K562 (cell line): Measurements from ENCODE around the gene REEP2. TPM values are rescaled to one million over a fixed set of nuclear protein-coding genes. Genes with fewer than 3 reads are reported as not detected.

Experiments
- CREB1 ChIP-seq, 2 experiments: sonication (generic) in 1 of 2; formaldehyde crosslinking in 1 of 2; IDR thresholded peaks; 2 replicates each; pipeline versions ENCODE4 v1.6.1 to v1.8.0; 2012 to 2022; ENCODE audit warnings: inconsistent platforms in 1 of 2, mild to moderate bottlenecking in 1 of 2, missing genetic modification reagents in 1 of 2, moderate library complexity in 1 of 2
- CSDE1 ChIP-seq, 2 experiments: fragments of 450-650 bp; IDR thresholded peaks; 2 replicates each; pipeline ENCODE4 v1.6.1; 2016; ENCODE audit warnings: mild to moderate bottlenecking in 1 of 2
- ETV1 ChIP-seq: fragments of 450-650 bp; conservative IDR thresholded peaks from 2 replicates; pipeline ENCODE4 v1.6.1; 2016; ENCODE audit warnings: missing genetic modification characterization, control low read depth, low read depth, missing compliant biosample characterization
- FOXM1 ChIP-seq, 2 experiments: fragments of 450-650 bp in 1 of 2; sonication (generic) in 1 of 2; formaldehyde crosslinking in 1 of 2; IDR thresholded peaks; 2 replicates each; pipeline versions ENCODE4 v1.6.1 to v1.9.0; 2017 to 2022; ENCODE audit warnings: low read depth in 2 of 2, mild to moderate bottlenecking in 2 of 2, missing genetic modification reagents in 1 of 2, moderate library complexity in 1 of 2
- LCOR ChIP-seq: sonication (generic); formaldehyde crosslinking; IDR thresholded peaks from 2 replicates; pipeline ENCODE4 v1.8.0; 2022; ENCODE audit warnings: mild to moderate bottlenecking, missing genetic modification reagents
- MIER1 ChIP-seq: fragments of 450-650 bp; IDR thresholded peaks from 2 replicates; pipeline ENCODE4 v1.6.1; 2016; ENCODE audit warnings: antibody characterized with exemption, mild to moderate bottlenecking, low read depth
- NBN ChIP-seq: fragments of 450-650 bp; IDR thresholded peaks from 2 replicates; pipeline ENCODE4 v1.6.1; 2016; ENCODE audit warnings: low read depth, mild to moderate bottlenecking
- NCOA2 ChIP-seq, 2 experiments: fragments of 450-650 bp; IDR thresholded peaks; 2 replicates each; pipeline ENCODE4 v1.6.1; 2018; ENCODE audit warnings: mild to moderate bottlenecking in 2 of 2, moderate library complexity in 1 of 2; ENCODE audit not compliant: partially characterized antibody in 2 of 2
- NRF1 ChIP-seq, 2 experiments: fragments of 450-650 bp; IDR thresholded peaks in 1 of 2; conservative IDR thresholded peaks in 1 of 2; 2 replicates each; pipeline ENCODE4 v1.6.1; 2014; ENCODE audit warnings: mild to moderate bottlenecking in 2 of 2
- PKNOX1 ChIP-seq: fragments of 450-650 bp; IDR thresholded peaks from 2 replicates; pipeline ENCODE4 v1.6.1; 2016
- POLR2A ChIP-seq: fragments of 450-650 bp; conservative IDR thresholded peaks from 2 replicates; pipeline ENCODE4 v1.6.1; 2016
- PTBP1 ChIP-seq: fragments of 200-400 bp; formaldehyde crosslinking; IDR thresholded peaks from 2 replicates; pipeline ENCODE4 v1.6.1; 2017; ENCODE audit warnings: low read depth, low read length
- RBBP5 ChIP-seq: fragments of 200-600 bp; sonication (generic); IDR thresholded peaks from 2 replicates; pipeline ENCODE4 v1.6.1; 2012; ENCODE audit warnings: borderline replicate concordance, mild to moderate bottlenecking, low read length, control low read depth, inconsistent platforms; ENCODE audit not compliant: insufficient read depth, poor library complexity, severe bottlenecking
- polyA plus RNA-seq, 8 experiments: library from polyadenylated mRNA; depleted of rRNA in 4 of 8; stranded (reverse) in 5 of 8; unstranded in 3 of 8; fragments of >200 nt; fragmentation: Nextera tagmentation in 2 of 8; fragmentation: Illumina TruSeq in 1 of 8; extraction: Ambion mirVana in 2 of 8; extraction: Trizol in 1 of 8; gene quantifications; 2 replicates each; pipeline versions ENCODE4 v1.2.1 to v1.2.3, GENCODE V29; 2011 to 2014; ENCODE audit warnings: inconsistent platforms in 1 of 8, missing spikeins in 1 of 8
- total RNA-seq, 7 experiments: library from RNA; depleted of rRNA in 6 of 7; stranded (reverse); fragments of >200 nt in 6 of 7; fragmentation: Illumina TruSeq in 2 of 7; extraction: Trizol in 2 of 7; gene quantifications; 2 replicates each; pipeline versions ENCODE4 v1.2.1 to v1.2.3, GENCODE V29; 2011 to 2021; ENCODE audit warnings: low replicate concordance in 1 of 7
- TF ChIP-seq, protein P1 (sequence below): sonication (generic); IDR thresholded peaks from 2 replicates; pipeline ENCODE4 v1.6.1; 2016
- TF ChIP-seq, protein P2 (sequence below): sonication (generic); formaldehyde crosslinking; IDR thresholded peaks from 2 replicates; pipeline ENCODE4 v1.8.0; 2023; ENCODE audit warnings: mild to moderate bottlenecking, missing genetic modification reagents
- TF ChIP-seq, protein P3 (sequence below), 2 experiments: IDR thresholded peaks; 2 replicates each; pipeline ENCODE4 v1.6.1; 2012; ENCODE audit warnings: improper control_type of control experiment in 2 of 2, low read depth in 2 of 2, low read length in 2 of 2, borderline replicate concordance in 1 of 2
- TF ChIP-seq, protein P4 (sequence below): sonication (generic); formaldehyde crosslinking; IDR thresholded peaks from 2 replicates; pipeline ENCODE4 v1.9.0; 2022; ENCODE audit warnings: mild to moderate bottlenecking, missing genetic modification reagents

Gene REEP2
- total and polyA plus RNA-seq, 9 of the 15 experiments (the other 6 are each of a cell fraction or from before 2014, with no cell fraction given): 0.03 to 1.1 (median 0.12) TPM; not detected in 1

- TF ChIP-seq CREB1 (IDR thresholded peaks at IDR 0.05) (no peak), CREB1 (CRISPR knock-in tag; IDR thresholded peaks at IDR 0.05) (0 out of 2 replicates have a peak, but pooled peaks have one; percentile 19), POLR2A (peak; percentile 46; the same call in 1 of the 2 replicates), LCOR (CRISPR knock-in tag) (0 out of 2 replicates have a peak, but pooled peaks have one; percentile 42), NCOA2 (IDR thresholded peaks at IDR 0.05; ENCODE audit: partially characterized antibody in 2 of 2) (no peak), PKNOX1 (0 out of 2 replicates have a peak, but pooled peaks have one; percentile 27), FOXM1 (IDR thresholded peaks at IDR 0.05; ENCODE audit: low read depth) (0 out of 2 replicates have a peak, but pooled peaks have one; percentile 20), FOXM1 (CRISPR knock-in tag; IDR thresholded peaks at IDR 0.05; ENCODE audit: low read depth) (peak; percentile 51; the same call in 1 of the 2 replicates), ETV1 (tag) (0 out of 2 replicates have a peak, but pooled peaks have one; percentile 19), NBN (0 out of 2 replicates have a peak, but pooled peaks have one; percentile 3), NRF1 (conservative IDR thresholded peaks at IDR 0.05 in 1 of 2, IDR thresholded peaks at IDR 0.05 in 1 of 2) (peak in 1 of 2 experiments; percentile 21; a peak in 1 of 4 replicates), RBBP5 (no peak), PTBP1 (0 out of 2 replicates have a peak, but pooled peaks have one; percentile 6), CSDE1 (IDR thresholded peaks at IDR 0.05) (no peak), MIER1 (0 out of 2 replicates have a peak, but pooled peaks have one; percentile 46)
- TF ChIP-seq, protein P1, sequence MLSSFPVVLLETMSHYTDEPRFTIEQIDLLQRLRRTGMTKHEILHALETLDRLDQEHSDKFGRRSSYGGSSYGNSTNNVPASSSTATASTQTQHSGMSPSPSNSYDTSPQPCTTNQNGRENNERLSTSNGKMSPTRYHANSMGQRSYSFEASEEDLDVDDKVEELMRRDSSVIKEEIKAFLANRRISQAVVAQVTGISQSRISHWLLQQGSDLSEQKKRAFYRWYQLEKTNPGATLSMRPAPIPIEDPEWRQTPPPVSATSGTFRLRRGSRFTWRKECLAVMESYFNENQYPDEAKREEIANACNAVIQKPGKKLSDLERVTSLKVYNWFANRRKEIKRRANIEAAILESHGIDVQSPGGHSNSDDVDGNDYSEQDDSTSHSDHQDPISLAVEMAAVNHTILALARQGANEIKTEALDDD: 0 out of 2 replicates have a peak, but pooled peaks have one; percentile 27
- TF ChIP-seq, protein P2, sequence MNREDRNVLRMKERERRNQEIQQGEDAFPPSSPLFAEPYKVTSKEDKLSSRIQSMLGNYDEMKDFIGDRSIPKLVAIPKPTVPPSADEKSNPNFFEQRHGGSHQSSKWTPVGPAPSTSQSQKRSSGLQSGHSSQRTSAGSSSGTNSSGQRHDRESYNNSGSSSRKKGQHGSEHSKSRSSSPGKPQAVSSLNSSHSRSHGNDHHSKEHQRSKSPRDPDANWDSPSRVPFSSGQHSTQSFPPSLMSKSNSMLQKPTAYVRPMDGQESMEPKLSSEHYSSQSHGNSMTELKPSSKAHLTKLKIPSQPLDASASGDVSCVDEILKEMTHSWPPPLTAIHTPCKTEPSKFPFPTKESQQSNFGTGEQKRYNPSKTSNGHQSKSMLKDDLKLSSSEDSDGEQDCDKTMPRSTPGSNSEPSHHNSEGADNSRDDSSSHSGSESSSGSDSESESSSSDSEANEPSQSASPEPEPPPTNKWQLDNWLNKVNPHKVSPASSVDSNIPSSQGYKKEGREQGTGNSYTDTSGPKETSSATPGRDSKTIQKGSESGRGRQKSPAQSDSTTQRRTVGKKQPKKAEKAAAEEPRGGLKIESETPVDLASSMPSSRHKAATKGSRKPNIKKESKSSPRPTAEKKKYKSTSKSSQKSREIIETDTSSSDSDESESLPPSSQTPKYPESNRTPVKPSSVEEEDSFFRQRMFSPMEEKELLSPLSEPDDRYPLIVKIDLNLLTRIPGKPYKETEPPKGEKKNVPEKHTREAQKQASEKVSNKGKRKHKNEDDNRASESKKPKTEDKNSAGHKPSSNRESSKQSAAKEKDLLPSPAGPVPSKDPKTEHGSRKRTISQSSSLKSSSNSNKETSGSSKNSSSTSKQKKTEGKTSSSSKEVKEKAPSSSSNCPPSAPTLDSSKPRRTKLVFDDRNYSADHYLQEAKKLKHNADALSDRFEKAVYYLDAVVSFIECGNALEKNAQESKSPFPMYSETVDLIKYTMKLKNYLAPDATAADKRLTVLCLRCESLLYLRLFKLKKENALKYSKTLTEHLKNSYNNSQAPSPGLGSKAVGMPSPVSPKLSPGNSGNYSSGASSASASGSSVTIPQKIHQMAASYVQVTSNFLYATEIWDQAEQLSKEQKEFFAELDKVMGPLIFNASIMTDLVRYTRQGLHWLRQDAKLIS: peak; percentile 81; the same call in 1 of the 2 replicates
- TF ChIP-seq, protein P3, sequence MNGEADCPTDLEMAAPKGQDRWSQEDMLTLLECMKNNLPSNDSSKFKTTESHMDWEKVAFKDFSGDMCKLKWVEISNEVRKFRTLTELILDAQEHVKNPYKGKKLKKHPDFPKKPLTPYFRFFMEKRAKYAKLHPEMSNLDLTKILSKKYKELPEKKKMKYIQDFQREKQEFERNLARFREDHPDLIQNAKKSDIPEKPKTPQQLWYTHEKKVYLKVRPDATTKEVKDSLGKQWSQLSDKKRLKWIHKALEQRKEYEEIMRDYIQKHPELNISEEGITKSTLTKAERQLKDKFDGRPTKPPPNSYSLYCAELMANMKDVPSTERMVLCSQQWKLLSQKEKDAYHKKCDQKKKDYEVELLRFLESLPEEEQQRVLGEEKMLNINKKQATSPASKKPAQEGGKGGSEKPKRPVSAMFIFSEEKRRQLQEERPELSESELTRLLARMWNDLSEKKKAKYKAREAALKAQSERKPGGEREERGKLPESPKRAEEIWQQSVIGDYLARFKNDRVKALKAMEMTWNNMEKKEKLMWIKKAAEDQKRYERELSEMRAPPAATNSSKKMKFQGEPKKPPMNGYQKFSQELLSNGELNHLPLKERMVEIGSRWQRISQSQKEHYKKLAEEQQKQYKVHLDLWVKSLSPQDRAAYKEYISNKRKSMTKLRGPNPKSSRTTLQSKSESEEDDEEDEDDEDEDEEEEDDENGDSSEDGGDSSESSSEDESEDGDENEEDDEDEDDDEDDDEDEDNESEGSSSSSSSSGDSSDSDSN (IDR thresholded peaks at IDR 0.05; ENCODE audit: borderline replicate concordance in 1 of 2, low read depth in 2 of 2, low read length in 2 of 2): peak in 1 of 2 experiments; percentile 71; a peak in 1 of 4 replicates
- TF ChIP-seq, protein P4, sequence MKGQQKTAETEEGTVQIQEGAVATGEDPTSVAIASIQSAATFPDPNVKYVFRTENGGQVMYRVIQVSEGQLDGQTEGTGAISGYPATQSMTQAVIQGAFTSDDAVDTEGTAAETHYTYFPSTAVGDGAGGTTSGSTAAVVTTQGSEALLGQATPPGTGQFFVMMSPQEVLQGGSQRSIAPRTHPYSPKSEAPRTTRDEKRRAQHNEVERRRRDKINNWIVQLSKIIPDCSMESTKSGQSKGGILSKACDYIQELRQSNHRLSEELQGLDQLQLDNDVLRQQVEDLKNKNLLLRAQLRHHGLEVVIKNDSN (CRISPR knock-in tag): peak; percentile 14; the same call in 1 of the 2 replicates
These were observed 53.7 kb downstream of the REEP2 start (continued) for GRCh38 chr5:138492560-138493045.
